COR-L47 (cell line): ENCODE measurements around the gene LRRC58.
"Not testable (repeated sequence)": the region's sequence is repeated elsewhere in the genome, so short reads cannot be mapped to it uniquely, and the experiment has no call there.

Source experiments
- DNase-seq: peaks from one replicate; lab custom pipeline; 2025; lab: John Stamatoyannopoulos, UW

LRRC58 gene

DNA sequence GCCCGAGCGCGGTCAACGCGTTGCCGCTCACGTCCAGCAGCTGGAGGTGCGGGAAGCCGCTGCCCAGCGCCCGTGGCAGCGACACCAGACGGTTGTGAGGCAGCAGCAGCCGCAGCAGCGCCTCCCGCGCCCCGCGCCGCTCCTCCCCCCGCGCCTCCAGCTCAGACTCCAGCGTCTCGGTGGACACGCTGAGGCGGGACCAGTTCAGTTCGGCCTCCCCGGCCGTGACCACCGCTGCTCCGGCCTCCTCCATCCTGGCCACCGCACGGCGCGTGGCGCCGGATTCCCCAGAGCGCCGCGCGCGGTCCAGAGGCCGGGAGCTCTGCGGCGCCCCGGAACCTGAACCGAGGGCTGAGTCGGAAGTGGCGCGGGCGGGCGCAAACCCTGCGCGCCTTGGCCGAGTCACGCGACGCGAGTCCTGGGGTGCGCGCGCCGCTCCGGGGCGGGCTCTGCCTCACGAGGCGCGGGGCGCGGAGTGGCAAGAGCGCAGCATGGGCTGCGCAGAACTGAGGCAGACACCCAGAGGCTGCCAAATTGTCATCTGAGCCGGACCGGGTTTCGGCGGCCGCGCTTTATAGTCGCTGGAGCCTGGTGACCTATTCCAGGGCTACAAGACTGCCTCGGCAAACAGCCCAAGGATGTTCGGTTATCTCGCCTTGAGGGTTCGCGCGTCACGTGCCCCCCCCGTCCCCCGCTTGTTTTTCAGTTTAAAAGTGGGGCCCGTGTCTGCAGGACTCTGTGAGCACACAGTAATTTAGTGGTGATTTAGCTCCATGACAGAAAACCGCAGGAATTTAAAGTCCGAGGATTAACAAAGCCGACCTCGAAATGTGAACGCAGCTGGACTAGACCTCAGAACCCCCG lies at the start of gene LRRC58:
Gene LRRC58 (minus strand): TSS at position 364 of the 864 bp plus-strand sequence. CDS start 111 bp downstream, at position 253.
- peak; percentile 98 for DNase-seq

DNA sequence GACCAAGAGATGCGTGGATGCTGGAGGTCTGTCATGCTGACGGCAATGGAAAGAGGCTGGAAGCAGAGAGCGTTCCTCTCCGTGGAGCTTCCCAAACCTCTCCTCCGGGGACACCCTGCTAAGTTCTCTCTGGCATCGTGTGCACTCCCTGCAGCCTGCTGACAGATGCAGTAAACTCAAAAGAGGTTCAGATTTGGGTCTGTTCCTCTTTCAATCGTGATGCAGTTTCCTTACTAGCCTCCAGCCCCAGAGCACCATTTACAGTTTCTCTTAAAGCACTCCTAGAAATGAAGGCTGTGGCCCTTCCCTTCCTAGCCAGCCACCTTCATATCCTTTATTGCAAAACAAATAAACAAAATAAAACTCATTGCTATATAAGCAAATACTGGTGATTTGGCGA lies 47.3 kb upstream of the LRRC58 start:
- DNase-seq = no peak

DNA sequence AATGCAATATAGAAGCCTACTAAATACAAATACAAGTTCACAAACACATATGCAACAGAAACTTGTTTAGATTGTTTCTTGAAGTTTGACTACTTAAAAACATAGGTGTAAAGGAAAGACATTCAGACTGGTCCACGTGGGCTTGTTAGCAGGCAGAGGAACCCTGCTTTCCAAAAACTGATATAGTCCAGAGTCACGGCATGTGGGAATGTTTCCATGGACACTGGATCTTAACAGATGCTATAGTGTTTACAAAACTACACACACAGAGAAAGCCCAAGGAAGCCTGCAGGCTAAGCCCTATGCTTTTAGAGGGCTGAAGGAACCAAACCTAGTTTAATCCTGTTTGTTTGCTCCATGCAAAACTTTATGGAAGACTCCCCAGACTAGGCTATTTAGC lies 45.2 kb upstream of the LRRC58 start:
- no peak for DNase-seq

DNA sequence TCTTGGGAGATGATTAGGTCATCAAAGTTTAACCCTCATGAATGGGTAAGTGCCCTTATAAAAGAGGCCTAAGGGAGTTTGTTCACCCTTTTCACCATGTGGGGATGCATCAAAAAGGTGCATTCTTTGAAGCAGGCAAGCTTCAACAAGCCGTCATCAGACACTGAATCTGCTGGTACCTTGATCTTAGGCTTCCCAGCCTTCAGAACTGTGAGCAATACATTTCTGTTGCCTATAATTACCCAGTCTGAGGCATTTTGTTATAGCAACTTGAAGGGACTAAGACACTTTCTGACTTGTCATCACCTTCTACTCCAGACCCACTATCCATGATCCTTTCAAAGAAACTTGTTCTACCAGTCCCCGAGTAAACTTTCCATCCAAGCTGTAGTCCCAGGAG lies 44.6 kb upstream of the LRRC58 start:
- DNase-seq = no peak

DNA sequence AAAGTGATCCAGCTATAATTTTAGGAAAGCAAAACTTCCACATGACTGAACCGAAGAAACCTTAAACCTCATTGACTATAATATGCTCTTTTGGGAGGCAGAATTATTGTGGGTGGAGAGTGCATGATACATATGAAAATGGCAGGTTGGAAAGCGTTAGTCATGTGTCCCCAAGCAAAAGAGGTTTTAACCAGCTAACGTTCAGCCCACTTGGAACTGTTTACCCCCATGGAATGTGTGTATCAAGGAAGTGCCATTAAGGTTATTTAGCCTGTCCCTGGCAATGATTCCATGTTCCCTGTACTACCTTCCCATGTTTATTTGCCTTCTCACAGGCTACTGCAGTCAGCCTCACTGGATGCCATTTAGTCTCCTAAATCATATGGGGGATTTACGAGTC lies 44.1 kb upstream of the LRRC58 start:
- no peak for DNase-seq

DNA sequence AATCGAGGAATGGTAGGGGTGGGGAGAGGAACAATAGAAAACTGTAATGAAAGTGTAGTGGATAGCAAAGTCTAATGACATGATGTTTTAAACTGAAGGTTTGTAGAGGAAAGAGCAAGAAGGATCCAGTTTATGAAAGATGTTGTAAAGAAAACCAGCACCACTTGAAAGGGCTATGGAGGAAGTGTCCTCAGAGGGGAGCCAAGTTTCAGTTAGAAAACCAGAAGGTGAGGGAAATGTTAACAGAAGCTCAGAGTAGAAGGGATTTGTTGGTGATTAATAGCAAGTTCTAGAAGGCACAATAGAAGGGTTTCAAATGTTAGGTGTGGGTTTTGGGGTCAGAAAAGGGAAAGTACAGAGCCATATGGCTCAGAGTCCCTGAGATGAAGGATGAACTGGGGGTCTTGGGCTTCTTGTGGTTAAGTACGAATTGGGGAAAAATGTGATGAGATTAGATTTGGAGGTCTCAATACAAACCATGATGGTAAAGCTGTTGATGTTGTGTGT lies 33.8 kb upstream of the LRRC58 start:
- DNase-seq = no peak

DNA sequence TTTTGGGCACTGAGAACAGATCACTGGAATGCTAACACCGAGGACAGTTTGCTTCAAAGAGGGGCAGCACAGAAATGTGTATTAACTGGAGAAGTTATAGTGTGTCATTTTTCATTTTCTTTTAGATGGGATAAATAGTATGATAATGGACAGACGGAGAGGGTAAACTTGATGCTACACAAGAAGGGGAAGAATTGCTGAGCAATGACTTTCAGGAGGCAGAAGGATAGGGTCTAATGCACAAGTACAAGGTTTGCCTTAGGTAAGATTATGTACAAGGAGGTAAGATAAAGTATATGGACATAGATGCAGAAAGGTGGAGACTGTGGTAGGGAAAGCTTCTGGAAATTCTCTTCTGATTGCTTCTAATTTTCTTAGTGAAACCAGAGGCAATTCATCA lies 32.3 kb upstream of the LRRC58 start:
- no peak for DNase-seq

DNA sequence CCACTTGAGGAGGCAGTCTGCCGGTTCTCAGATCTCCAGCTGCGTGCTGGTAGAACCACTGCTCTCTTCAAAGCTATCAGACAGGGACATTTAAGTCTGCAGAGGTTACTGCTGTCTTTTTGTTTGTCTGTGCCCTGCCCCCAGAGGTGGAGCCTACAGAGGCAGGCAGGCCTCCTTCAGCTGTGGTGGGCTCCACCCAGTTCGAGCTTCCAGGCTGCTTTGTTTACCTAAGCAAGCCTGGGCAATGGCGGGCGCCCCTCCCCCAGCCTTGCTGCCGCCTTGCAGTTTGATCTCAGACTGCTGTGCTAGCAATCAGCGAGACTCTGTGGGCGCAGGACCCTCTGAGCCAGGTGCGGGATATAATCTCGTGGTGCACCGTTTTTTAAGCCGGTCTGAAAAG lies 28.8 kb upstream of the LRRC58 start:
- not testable (repeated sequence) for DNase-seq

DNA sequence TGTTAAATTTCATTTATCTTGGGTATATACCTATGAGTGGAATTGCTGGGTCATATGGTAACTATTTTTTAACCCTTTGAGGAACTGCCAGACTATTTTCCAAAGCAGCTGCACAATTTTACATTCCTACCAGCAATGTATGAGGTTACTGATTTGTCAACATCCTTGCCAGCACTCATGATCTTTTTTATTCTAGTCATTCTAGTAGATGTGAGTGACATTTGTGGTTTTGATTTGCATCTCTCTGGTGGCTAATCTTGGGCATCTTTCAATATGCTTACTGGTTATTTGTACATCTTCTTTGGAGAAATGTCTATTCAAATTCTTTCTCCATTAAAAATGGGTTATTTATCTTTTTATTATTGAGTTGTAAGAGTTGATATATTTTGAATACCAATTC lies 21.3 kb upstream of the LRRC58 start:
- DNase-seq = no peak

DNA sequence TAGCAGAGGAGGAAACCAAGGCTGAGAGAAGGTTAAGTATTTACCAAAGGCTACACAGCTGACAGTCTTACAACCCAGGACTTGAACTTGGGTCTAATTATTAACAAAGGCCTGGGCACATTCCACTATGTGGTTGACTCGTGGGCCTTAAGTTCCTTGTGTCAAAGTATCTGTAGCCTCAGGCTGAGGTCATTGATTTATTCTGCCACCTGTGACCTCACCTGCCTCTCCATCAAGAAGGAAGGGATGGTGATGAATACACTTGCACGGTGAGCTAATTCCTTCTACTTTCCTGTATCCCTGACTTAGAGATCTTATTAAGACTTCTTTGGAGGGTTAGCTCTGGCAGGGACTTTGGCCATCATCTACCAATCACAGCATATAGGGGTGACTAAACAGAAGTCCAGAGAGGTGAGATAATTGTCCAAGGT lies 19.9 kb upstream of the LRRC58 start:
- DNase-seq = no peak

DNA sequence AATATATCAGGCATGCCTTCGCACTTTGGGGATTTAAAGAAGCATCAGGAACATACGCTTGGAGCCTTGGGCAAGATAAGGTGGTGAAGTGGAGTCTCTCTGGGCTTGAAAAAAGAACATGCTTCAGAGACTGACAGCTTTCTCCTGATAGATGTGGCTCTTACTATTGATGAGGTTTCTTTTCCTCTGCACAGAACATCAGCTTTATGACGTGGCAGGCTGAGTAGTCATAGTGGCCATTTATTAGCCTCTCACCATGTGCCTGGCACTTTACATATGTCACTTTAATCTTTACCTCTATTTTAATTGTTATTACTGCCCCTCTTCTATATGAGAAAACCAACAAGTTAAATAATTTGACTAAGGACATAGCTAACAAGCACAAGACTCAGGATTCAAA lies 19.0 kb upstream of the LRRC58 start:
- no peak for DNase-seq

DNA sequence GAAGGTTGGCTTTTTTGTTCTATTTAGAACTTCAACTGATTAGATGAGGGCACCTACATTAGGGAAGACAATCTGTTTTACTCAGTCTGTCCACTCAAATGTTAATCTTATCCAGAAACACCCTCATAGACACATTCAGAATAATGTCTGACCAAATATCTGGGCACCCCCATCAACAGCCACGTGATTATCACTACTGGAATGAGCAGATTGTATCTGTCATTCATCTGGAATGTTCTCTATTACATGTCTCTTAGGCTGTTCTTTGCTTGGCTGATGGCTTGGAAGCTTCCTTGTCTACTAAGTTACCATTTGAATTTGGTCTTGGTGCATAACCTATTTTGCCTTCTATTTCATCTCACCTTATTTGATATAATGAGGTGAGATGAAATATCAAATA lies 15.7 kb upstream of the LRRC58 start:
- DNase-seq = no peak

DNA sequence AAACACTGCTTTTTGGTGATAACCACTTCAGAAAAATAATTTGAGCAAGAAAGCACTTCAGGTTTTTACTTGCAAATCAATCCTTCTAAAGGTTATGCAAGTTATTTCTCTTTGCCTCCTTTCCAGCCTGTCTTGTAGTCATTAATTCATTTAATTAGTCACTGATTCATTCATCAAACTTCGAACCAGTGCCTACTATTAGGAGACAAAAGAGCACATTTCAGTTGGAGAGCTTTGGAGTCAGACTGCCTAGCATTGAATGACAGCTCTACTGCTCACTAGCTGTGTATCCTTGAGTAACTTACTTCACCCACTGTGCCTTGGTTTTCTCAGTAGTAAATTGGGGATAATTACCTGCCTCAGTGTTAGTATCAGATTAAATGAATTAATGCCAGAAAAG lies 14.9 kb upstream of the LRRC58 start:
- DNase-seq = no peak

DNA sequence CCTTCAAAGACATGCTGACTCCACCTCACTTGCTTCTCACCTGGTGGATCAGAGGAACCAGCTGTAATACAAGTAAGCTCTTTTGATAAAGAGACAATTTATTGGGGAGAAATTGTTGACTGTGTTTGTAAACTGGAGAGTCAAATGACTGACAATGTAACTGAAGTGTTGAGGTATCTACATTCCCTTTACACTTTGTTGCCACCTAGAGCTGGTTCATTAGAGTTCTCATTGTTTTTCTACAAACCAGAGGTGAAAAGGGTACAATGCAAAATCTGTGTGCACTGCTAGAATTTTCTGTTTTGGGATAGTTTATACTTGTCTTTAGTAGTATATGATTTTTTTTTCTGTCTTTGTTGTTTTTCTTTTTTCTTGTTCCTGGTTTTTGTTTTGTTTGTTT lies 8.7 kb upstream of the LRRC58 start:
- no peak for DNase-seq

DNA sequence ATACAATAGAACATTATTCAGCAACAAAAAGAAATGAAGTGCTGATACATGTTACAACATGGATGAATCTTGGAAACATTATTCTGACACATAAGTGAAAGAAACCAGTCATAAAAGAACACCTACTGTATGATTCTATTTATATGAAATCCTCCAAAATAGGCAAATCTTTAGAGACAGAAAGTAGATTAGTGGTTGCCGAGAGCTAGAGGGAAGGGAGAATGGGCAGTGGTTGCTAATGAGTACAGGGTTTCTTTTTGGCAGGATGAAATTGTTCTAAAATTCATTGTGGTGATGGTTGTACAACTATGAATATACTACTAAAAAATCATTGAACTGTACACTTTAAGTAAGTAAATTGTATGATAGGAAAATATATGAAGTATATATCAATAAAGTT lies 6.3 kb upstream of the LRRC58 start:
- DNase-seq = no peak

DNA sequence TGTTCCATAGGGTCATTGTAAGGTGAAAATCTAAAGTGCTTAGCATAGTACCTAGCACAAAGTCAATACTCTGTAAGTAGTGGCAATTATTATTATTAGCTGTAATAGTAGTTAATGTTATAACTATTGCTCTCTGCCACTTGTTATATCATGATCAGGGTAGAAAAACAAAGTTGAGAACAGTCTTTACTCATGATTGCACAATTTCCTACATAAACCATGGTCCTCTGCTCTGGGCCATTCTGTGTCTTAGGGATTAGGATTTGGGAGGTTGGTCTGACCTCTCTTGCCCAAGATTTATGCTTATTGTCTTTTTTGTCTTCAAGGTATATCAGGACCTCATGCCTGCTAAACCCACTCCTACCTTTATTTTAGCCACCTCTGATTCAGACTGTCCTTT lies 4.3 kb upstream of the LRRC58 start:
- DNase-seq = no peak

DNA sequence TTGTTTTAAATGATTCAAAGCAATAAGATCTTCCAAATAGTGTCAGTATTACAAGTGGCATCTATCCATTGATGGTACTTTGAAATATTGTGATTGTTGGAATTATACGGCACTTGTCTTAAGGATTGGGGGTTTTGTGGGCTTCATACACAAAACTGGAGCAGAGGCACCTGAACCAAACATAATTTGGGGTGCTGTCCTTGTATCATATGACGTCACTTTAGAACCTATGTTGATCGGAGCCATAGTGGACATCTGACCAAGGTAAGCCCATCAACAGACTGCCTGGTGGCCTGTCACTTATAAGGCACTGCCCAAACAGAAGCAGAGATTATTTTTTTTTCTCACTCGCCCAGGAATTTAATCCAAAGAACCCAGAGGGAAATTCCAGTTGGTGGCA lies 2.9 kb upstream of the LRRC58 start:
- no peak for DNase-seq

DNA sequence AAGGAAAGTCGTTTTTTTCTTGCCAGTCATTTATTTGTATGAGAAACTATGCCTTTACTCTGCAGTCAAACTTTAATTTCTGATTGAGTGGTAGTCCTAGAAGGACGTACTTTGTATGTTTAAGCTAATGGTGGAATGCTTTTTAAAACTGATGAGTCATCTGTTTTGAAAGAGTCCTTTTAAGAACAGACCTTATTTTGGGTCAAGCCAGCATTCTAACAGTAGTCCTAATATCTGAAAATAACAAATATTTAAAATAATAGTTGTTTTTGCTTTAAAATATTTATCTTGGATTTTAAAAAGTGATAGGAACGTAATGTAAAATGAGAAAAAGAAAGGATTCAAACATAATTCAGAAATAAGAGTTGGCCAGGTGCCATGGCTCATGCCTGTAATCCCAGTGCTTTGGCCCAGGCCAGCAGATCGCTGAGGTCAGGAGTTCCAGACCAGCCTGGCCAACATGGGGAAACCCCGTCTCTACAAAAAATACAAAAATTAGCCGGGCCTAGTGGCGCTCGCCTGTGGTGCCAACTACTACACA lies 1.3 kb upstream of the LRRC58 start:
- DNase-seq = no peak

DNA sequence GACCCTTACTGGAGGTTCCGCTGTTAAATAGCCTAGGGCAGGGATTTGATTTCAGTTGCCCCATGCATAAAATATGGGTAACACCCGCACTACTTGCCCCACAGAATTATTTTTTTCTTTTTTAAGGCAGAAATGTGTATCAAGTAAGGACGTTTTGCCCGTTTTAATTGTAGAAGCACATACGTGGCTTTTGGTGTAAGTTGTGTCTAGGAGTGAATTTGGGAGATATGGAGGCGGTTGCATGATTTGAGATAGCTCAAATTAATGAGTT lies 636 bp upstream of the LRRC58 start:
- no peak for DNase-seq

DNA sequence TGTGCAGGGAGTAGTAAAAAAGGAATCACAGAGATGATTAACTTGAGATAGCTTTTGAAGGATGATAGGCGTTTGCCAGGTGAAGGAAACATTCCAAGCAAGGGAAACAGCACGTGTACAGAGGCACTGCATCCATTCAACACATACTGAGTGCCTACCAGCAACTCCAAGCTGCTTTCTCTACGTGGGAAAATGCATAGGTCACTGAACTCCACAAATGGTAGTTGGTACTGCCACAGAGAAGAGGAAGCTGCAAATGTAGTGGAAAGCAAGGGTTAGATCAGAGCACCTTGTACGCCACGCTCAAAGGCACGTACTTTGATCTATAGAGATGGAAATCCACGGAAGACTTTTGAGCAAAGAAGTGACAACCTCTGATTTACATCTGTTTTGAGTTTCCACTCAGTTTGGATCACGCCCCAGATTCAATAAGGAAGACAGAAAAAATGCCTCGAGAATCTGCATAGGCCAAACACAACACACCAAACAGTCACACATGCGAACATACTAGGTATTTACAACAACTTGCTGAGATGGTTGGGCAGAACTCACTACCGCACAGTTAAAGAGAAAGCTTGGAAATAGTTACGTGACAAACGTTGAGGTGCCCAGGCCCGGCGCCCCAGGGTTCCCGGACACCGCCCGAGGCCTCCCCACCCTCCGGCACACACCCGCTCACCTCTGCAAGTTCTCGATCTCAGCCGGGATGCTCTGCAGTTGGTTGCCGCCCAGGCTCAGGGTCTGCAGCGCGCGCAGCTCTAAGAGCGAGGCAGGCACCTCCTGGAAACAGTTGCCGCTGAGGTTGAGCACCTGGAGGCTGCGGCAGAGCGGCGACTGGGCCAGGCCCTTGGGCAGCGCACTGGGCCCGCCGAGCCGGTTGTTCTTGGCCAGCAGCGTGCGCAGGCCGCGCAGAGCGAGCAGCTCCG lies 826 bp downstream of the LRRC58 start:
- DNase-seq = no peak

DNA sequence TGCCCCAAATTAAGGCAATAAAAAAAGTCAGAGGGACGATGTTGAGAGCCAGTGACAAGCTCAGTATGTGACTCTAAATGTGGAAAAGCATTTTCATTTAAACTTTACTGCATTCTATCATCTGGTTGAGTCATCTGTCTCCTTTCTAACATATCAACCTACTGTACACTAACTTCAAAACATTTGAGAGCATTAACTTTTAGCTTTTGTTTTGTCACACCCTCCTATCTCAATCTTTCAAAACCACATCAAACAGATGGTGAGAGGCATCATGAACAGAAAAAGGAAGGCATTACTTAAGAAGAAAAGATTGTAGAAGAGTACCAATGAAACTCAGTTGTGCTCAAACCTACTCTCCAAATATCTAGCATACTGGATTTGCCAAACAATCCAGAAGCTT lies 4.8 kb downstream of the LRRC58 start:
- DNase-seq = no peak

DNA sequence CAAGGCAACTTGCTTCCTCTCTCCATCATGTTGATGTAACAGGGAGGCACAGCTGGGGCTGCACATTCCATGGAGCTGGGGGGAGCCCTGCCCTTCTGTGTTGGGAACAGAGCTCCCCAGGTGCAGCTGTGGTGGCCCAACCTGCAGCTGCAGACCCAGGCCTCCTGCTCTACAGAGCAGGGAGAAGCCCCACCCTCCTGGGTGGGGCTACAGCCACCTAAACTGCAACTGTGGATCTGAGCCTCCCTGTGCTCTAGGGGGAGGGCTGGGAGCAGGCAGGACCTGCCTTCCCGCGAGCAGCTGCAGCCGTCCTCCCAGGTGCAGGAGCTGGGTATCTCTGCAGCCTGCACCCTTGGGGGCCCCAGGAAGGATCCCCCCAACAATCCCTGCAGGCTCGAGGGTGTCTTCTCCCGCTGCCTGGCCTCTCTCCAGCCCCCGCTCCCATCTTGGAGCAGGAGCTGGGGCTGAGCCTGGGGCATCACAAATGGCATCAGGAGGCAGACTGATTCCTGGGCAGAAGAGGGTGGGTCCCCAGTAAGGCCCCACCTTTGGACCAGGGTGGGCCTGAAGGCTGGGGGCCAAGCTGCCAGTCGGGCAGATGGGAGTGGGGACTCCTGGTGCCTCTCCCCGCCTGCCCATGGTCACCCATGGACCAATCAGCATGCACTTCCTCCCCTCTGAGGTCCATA lies 7.4 kb downstream of the LRRC58 start:
- DNase-seq = no peak
